Measurements from ENCODE around the gene ZIC1.

DNA sequence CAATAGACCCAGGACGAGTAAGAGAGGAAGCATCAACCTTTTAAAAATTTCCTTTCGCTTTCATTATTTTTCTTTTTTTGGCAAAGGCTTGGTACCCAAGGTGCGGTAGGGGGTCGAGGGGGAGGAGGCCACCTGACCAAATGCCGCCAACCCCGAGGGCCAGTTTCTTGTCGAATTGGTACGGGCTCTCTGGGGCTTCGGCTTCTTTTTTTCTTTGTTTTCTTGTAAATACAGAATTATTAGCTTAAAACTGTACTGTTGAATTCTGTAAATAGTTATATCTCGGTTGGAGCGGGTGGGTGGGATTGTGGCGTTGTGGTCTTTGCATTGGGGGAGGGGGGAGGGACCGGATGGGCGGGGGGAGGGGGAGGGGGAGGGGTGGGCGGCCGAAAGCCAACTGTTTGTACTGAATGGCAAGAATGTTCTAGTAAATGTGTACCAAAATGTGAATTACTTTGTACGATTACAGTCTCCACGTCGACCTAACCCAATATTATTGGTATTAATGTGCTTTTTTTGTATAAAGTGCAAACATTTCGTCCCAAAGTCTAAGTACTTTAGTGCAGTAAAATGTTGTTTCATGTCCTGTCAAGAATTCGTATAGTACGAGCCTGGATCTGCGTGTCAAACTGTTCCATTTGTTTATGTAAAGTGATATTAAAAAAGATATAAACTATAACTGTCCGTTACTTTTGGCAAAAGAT lies 4.7 kb downstream of the ZIC1 start:
- TF ChIP-seq SNAI2 (CRISPR knock-in tag; IDR thresholded peaks at IDR 0.05): no peak
- TF ChIP-seq BACH2 (CRISPR knock-in tag; IDR thresholded peaks at IDR 0.05; ENCODE audit: borderline replicate concordance): no peak
- TF ChIP-seq TOX (CRISPR knock-in tag; IDR thresholded peaks at IDR 0.05; ENCODE audit: borderline replicate concordance): no peak
- no peak for TF ChIP-seq ZFP30 (CRISPR knock-in tag; IDR thresholded peaks at IDR 0.05)
- no peak for TF ChIP-seq RARB (CRISPR knock-in tag; IDR thresholded peaks at IDR 0.05)
- TF ChIP-seq, protein P1, sequence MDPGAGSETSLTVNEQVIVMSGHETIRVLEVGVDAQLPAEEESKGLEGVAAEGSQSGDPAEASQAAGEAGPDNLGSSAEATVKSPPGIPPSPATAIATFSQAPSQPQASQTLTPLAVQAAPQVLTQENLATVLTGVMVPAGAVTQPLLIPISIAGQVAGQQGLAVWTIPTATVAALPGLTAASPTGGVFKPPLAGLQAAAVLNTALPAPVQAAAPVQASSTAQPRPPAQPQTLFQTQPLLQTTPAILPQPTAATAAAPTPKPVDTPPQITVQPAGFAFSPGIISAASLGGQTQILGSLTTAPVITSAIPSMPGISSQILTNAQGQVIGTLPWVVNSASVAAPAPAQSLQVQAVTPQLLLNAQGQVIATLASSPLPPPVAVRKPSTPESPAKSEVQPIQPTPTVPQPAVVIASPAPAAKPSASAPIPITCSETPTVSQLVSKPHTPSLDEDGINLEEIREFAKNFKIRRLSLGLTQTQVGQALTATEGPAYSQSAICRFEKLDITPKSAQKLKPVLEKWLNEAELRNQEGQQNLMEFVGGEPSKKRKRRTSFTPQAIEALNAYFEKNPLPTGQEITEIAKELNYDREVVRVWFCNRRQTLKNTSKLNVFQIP (CRISPR knock-in tag; IDR thresholded peaks at IDR 0.05; ENCODE audit: borderline replicate concordance, low read depth): no peak
- TF ChIP-seq ESRRG (CRISPR knock-in tag; IDR thresholded peaks at IDR 0.05): no peak
